IMR-90 (cell line): Measurements from ENCODE around the gene RXYLT1. TPM values are rescaled to one million over a fixed set of nuclear protein-coding genes. Genes with fewer than 3 reads are reported as not detected.

Experiments used
- ATAC-seq: fragments of 200-7000 bp; cut with Tn5 transposase; 2 replicates; pipeline ENCODE4 v1.9.1; 2020; ENCODE audit warnings: low read depth, mild to moderate bottlenecking, moderate library complexity
- BruUV-seq: library from RNA; stranded (reverse); fragments of 400-500 nt; replicated peaks from 2 replicates; lab custom pipeline; 2021; lab: Mats Ljungman, UMichigan
- CTCF ChIA-PET: fragments of 300-600 bp; formaldehyde crosslinking; extraction: SDS; loops from one replicate; lab custom pipeline; 2021; ENCODE audit warnings: antibody characterized with exemption; lab: Yijun Ruan, JAX
- POLR2A ChIA-PET: fragments of 300-600 bp; sonication (Branson Sonifier 250); formaldehyde crosslinking; loops from one replicate; lab custom pipeline; 2022; ENCODE audit warnings: antibody characterized with exemption; ENCODE audit not compliant: unreplicated experiment; lab: Charles Lee
- DNase-seq: peaks from one replicate; pipeline ENCODE4 v3.0.0; 2013
- H2AFZ ChIP-seq: replicated peaks from 2 replicates; pipeline ENCODE3; 2013; ENCODE audit warnings: low read length, mild to moderate bottlenecking; ENCODE audit not compliant: poor library complexity
- H2AK5ac ChIP-seq: 2 replicates; pipeline ENCODE4 v1.6.1; 2013; ENCODE audit warnings: low read depth, low read length, inconsistent platforms
- H2AK9ac ChIP-seq: replicated peaks from 2 replicates; pipeline ENCODE3; 2013; ENCODE audit warnings: mild to moderate bottlenecking, low read depth, low read length, moderate library complexity; ENCODE audit not compliant: poor library complexity
- H2BK120ac ChIP-seq: 2 replicates; pipeline ENCODE4 v1.6.1; 2013; ENCODE audit warnings: low read depth, low read length, inconsistent platforms
- H2BK15ac ChIP-seq: 3 replicates; pipeline ENCODE4 v1.6.1; 2013; ENCODE audit warnings: low read depth, low read length, inconsistent platforms
- H2BK20ac ChIP-seq: 2 replicates; pipeline ENCODE4 v1.6.1; 2013; ENCODE audit warnings: low read depth, mild to moderate bottlenecking, inconsistent platforms, low read length, moderate library complexity
- H2BK5ac ChIP-seq: 2 replicates; pipeline ENCODE4 v1.6.1; 2013; ENCODE audit warnings: mild to moderate bottlenecking, low read depth, low read length, inconsistent platforms; ENCODE audit not compliant: poor library complexity, severe bottlenecking
- H3K14ac ChIP-seq: replicated peaks from 2 replicates; pipeline ENCODE4 v1.6.1; 2013; ENCODE audit warnings: low read depth, low read length, inconsistent platforms
- H3K18ac ChIP-seq: 2 replicates; pipeline ENCODE4 v1.6.1; 2013; ENCODE audit warnings: low read depth, low read length, control low read depth
- H3K23ac ChIP-seq: 2 replicates; pipeline ENCODE4 v1.6.1; 2013; ENCODE audit warnings: low read depth, low read length, inconsistent platforms
- H3K27ac ChIP-seq: 2 replicates; pipeline ENCODE4 v1.5.1; 2013; ENCODE audit warnings: mild to moderate bottlenecking, control low read depth, low read length; ENCODE audit not compliant: insufficient read depth
- H3K27me3 ChIP-seq: 2 replicates; pipeline ENCODE4 v1.6.1; 2013; ENCODE audit warnings: low read length; ENCODE audit not compliant: control insufficient read depth, insufficient read depth
- H3K36me3 ChIP-seq: 2 replicates; pipeline ENCODE4 v1.6.1; 2013; ENCODE audit warnings: low read length, mixed read lengths; ENCODE audit not compliant: control insufficient read depth, insufficient read depth
- H3K4ac ChIP-seq: 2 replicates; pipeline ENCODE4 v1.6.1; 2013; ENCODE audit warnings: low read depth, low read length, inconsistent platforms
- H3K4me1 ChIP-seq: 2 replicates; pipeline ENCODE4 v1.6.1; 2013; ENCODE audit warnings: low read length, mixed read lengths; ENCODE audit not compliant: control insufficient read depth, insufficient read depth
- H3K4me2 ChIP-seq: 2 replicates; pipeline ENCODE4 v1.6.1; 2013; ENCODE audit warnings: low read depth, mild to moderate bottlenecking, control low read depth, low read length, moderate library complexity
- H3K4me3 ChIP-seq: 2 replicates; pipeline ENCODE4 v1.5.1; 2013; ENCODE audit warnings: low read depth, mild to moderate bottlenecking, control low read depth, low read length, moderate library complexity; ENCODE audit not compliant: insufficient read depth
- H3K56ac ChIP-seq: 2 replicates; pipeline ENCODE4 v1.6.1; 2013; ENCODE audit warnings: low read length, inconsistent platforms; ENCODE audit not compliant: insufficient read depth; ENCODE audit errors: extremely low read depth
- H3K79me1 ChIP-seq, 2 experiments: 2 replicates each; pipeline ENCODE4 v1.6.1; 2013; ENCODE audit warnings: low read length in 2 of 2, inconsistent platforms in 1 of 2, low read depth in 1 of 2
- H3K9ac ChIP-seq: 2 replicates; pipeline ENCODE4 v1.6.1; 2013; ENCODE audit warnings: low read depth, low read length, control low read depth
- H3K9me1 ChIP-seq: 2 replicates; pipeline ENCODE4 v1.6.1; 2013; ENCODE audit warnings: low read length, inconsistent platforms; ENCODE audit not compliant: insufficient read depth
- H3K9me3 ChIP-seq: 2 replicates; pipeline ENCODE4 v1.6.1; 2013; ENCODE audit warnings: low read length; ENCODE audit not compliant: control insufficient read depth, insufficient read depth
- H4K20me1 ChIP-seq: 2 replicates; pipeline ENCODE4 v1.6.1; 2013; ENCODE audit warnings: low read length, inconsistent platforms; ENCODE audit not compliant: insufficient read depth
- H4K5ac ChIP-seq: 2 replicates; pipeline ENCODE4 v1.6.1; 2013; ENCODE audit warnings: mild to moderate bottlenecking, low read depth, low read length, control low read depth
- H4K8ac ChIP-seq, 2 experiments: 2 replicates each; pipeline ENCODE4 v1.6.1; 2013; ENCODE audit warnings: low read depth in 2 of 2, low read length in 2 of 2, control low read depth in 1 of 2, inconsistent platforms in 1 of 2
- H4K91ac ChIP-seq: 2 replicates; pipeline ENCODE4 v1.6.1; 2013; ENCODE audit warnings: low read depth, low read length, inconsistent platforms; ENCODE audit not compliant: insufficient read depth
- BHLHE40 ChIP-seq: fragments of 150-350 bp; IDR thresholded peaks from 2 replicates; pipeline ENCODE4 v1.6.1; 2016; ENCODE audit warnings: mild to moderate bottlenecking, low read depth, low read length
- CEBPB ChIP-seq: IDR thresholded peaks from 2 replicates; pipeline ENCODE4 v1.6.1; 2012; ENCODE audit warnings: low read depth, low read length, improper control_type of control experiment
- CHD1 ChIP-seq: IDR thresholded peaks from 2 replicates; pipeline ENCODE4 v1.6.1; 2012; ENCODE audit warnings: low read depth, low read length, improper control_type of control experiment
- FOS ChIP-seq: fragments of 150-350 bp; IDR thresholded peaks from 2 replicates; pipeline ENCODE4 v1.6.1; 2016; ENCODE audit warnings: low read depth, low read length
- MAFK ChIP-seq: IDR thresholded peaks from 2 replicates; pipeline ENCODE4 v1.6.1; 2012; ENCODE audit warnings: low read depth, low read length, improper control_type of control experiment
- MAZ ChIP-seq: IDR thresholded peaks from 2 replicates; pipeline ENCODE4 v1.6.1; 2012; ENCODE audit warnings: low read depth, mild to moderate bottlenecking, low read length, improper control_type of control experiment, moderate library complexity, borderline replicate concordance
- MXI1 ChIP-seq: IDR thresholded peaks from 2 replicates; pipeline ENCODE4 v1.6.1; 2012; ENCODE audit warnings: low read depth, mild to moderate bottlenecking, low read length, moderate library complexity, borderline replicate concordance
- NFE2L2 ChIP-seq: fragments of 150-350 bp; IDR thresholded peaks from 2 replicates; pipeline ENCODE4 v1.6.1; 2016; ENCODE audit warnings: low read depth, mild to moderate bottlenecking, low read length
- POLR2A ChIP-seq: IDR thresholded peaks from 2 replicates; pipeline ENCODE4 v1.6.1; 2012; ENCODE audit warnings: mild to moderate bottlenecking, low read depth, low read length
- RAD21 ChIP-seq: IDR thresholded peaks from 2 replicates; pipeline ENCODE4 v1.6.1; 2012; ENCODE audit warnings: low read length, improper control_type of control experiment
- RCOR1 ChIP-seq: IDR thresholded peaks from 2 replicates; pipeline ENCODE4 v1.6.1; 2012; ENCODE audit warnings: mild to moderate bottlenecking, low read length, improper control_type of control experiment; ENCODE audit not compliant: insufficient replicate concordance
- RFX5 ChIP-seq: IDR thresholded peaks from 2 replicates; pipeline ENCODE4 v1.8.0; 2012; ENCODE audit warnings: low read depth, mild to moderate bottlenecking, low read length, moderate library complexity
- SMC3 ChIP-seq: fragments of 150-350 bp; IDR thresholded peaks from 2 replicates; pipeline ENCODE4 v1.6.1; 2016; ENCODE audit warnings: low read depth, mild to moderate bottlenecking, antibody characterized with exemption, low read length, moderate library complexity
- WGBS, 2 experiments: methylation state at CpG; one replicate each; pipeline versions ENCODE4 v1.1.5 to v1.1.7; 2013; ENCODE audit warnings: missing lambda C conversion rate in 2 of 2; ENCODE audit not compliant: insufficient read length in 1 of 2; ENCODE audit errors: extremely low coverage in 2 of 2; 5-methylcytosine and 5-hydroxymethylcytosine counted together
- dilution Hi-C: fragments of 300-500 bp; cut with HindIII; formaldehyde crosslinking; loops from one replicate; pipeline ENCODE4 v1.14.3; 2018; ENCODE audit warnings: low sequenced_read_pairs; ENCODE audit not compliant: unreplicated experiment
- in situ Hi-C: fragments of 300-500 bp; cut with MboI; formaldehyde crosslinking; loops from 3 replicates; pipeline ENCODE4 v1.14.3; 2019; ENCODE audit warnings: low sequenced_read_pairs, inconsistent platforms, mixed read lengths
- intact Hi-C: fragments of 100-400 bp; cut with micrococcal nuclease; formaldehyde crosslinking; loops from 2 replicates; pipeline ENCODE4 v1.10.0; 2022
- polyA plus RNA-seq, 3 experiments: library from polyadenylated mRNA; depleted of rRNA; stranded (reverse); fragments of >200 nt; gene quantifications; 2 replicates each; pipeline ENCODE4 v1.2.3, GENCODE V29; 2012; ENCODE audit warnings: low replicate concordance in 1 of 3
- total RNA-seq: library from RNA; depleted of rRNA; stranded (reverse); fragments of >200 nt; gene quantifications from 2 replicates; pipeline ENCODE4 v1.2.3, GENCODE V29; 2012
- TF ChIP-seq, protein P1 (sequence below): fragments of 150-350 bp; IDR thresholded peaks from 2 replicates; pipeline ENCODE4 v1.6.1; 2017; ENCODE audit warnings: mild to moderate bottlenecking, antibody characterized with exemption, low read length, low read depth
- TF ChIP-seq, protein P2 (sequence below): conservative IDR thresholded peaks from 2 replicates; pipeline ENCODE4 v1.5.1; 2012; ENCODE audit warnings: mild to moderate bottlenecking, low read depth, low read length, improper control_type of control experiment
- TF ChIP-seq, protein P3 (sequence below): fragments of 150-350 bp; IDR thresholded peaks from 2 replicates; pipeline ENCODE4 v1.6.1; 2016; ENCODE audit warnings: low read depth, mild to moderate bottlenecking, low read length, moderate library complexity, borderline replicate concordance

The RXYLT1 gene
- total and polyA plus RNA-seq, 2 of the 4 experiments (the other 2 are of a cell fraction) = 9.0 to 9.5 TPM

DNA sequence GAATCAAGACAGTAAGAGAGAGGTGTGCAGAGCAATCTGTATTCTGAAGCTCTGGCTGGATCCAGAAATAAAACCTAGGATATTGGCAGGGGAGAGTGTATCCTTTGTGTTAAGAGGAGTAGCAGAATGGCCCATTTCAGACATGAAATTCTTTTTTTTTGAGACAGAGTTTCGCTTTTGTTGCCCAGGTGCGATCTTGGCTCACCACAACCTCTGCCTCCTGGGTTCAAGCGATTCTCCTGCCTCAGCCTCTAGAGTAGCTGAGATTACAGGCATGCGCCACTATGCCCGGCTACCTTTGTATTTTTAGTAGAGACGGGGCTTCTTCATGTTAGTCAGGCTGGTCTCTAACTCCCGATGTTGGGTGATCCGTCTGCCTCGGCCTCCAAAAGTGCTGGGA lies 58.7 kb downstream of the RXYLT1 start:
- Histone ChIP-seq H2BK5ac (no peak overlapping the region), H4K91ac (no peak overlapping the region), H4K20me1 (no peaks in the 10 kb centered on the region), H3K4ac (no peak overlapping the region), H4K8ac (no peak overlapping the region), H3K4me2 (no peak overlapping the region), H2AK5ac (no peak overlapping the region), H2BK120ac (no peak overlapping the region), H2BK20ac (no peak overlapping the region), H3K9ac (no peak overlapping the region), H3K56ac (no peak overlapping the region), H3K14ac (no peak overlapping the region), H3K18ac (no peak overlapping the region), H4K5ac (no peak overlapping the region), H3K27me3 (no peaks in the 10 kb centered on the region), H3K23ac (no peak overlapping the region), H3K9me1 (peaks cover 2% of the 10 kb centered on the region; the same call in 1 of the 2 replicates), H3K79me1 (peaks cover 0 to 4% of the 10 kb centered on the region in 2 experiments; a peak in 2 of 4 replicates), H2AFZ (no peak overlapping the region), H2AK9ac (no peak overlapping the region), H2BK15ac (no peak overlapping the region), H3K9me3 (no peaks in the 10 kb centered on the region), H3K36me3 (no peaks in the 10 kb centered on the region), H3K4me3 (no peak overlapping the region), H3K27ac (no peak overlapping the region), H3K4me1 (no peaks in the 10 kb centered on the region)
- TF ChIP-seq, protein P1, sequence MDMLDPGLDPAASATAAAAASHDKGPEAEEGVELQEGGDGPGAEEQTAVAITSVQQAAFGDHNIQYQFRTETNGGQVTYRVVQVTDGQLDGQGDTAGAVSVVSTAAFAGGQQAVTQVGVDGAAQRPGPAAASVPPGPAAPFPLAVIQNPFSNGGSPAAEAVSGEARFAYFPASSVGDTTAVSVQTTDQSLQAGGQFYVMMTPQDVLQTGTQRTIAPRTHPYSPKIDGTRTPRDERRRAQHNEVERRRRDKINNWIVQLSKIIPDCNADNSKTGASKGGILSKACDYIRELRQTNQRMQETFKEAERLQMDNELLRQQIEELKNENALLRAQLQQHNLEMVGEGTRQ = no peak
- TF ChIP-seq MXI1 = no peak
- no peak for TF ChIP-seq RAD21
- TF ChIP-seq POLR2A = no peak
- no peak for TF ChIP-seq RCOR1
- TF ChIP-seq CEBPB = no peak
- no peak for TF ChIP-seq NFE2L2
- no peak for TF ChIP-seq RFX5
- no peak for TF ChIP-seq FOS
- TF ChIP-seq, protein P2, sequence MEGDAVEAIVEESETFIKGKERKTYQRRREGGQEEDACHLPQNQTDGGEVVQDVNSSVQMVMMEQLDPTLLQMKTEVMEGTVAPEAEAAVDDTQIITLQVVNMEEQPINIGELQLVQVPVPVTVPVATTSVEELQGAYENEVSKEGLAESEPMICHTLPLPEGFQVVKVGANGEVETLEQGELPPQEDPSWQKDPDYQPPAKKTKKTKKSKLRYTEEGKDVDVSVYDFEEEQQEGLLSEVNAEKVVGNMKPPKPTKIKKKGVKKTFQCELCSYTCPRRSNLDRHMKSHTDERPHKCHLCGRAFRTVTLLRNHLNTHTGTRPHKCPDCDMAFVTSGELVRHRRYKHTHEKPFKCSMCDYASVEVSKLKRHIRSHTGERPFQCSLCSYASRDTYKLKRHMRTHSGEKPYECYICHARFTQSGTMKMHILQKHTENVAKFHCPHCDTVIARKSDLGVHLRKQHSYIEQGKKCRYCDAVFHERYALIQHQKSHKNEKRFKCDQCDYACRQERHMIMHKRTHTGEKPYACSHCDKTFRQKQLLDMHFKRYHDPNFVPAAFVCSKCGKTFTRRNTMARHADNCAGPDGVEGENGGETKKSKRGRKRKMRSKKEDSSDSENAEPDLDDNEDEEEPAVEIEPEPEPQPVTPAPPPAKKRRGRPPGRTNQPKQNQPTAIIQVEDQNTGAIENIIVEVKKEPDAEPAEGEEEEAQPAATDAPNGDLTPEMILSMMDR = no peak
- TF ChIP-seq, protein P3, sequence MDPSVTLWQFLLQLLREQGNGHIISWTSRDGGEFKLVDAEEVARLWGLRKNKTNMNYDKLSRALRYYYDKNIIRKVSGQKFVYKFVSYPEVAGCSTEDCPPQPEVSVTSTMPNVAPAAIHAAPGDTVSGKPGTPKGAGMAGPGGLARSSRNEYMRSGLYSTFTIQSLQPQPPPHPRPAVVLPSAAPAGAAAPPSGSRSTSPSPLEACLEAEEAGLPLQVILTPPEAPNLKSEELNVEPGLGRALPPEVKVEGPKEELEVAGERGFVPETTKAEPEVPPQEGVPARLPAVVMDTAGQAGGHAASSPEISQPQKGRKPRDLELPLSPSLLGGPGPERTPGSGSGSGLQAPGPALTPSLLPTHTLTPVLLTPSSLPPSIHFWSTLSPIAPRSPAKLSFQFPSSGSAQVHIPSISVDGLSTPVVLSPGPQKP = no peak
- TF ChIP-seq BHLHE40 = no peak
- no peak for TF ChIP-seq MAFK
- TF ChIP-seq CHD1 = no peak
- no peak for TF ChIP-seq MAZ
- no peak for TF ChIP-seq SMC3
- in situ Hi-C loops (no loop called here), dilution Hi-C loops (loop anchor here (25.0 kb wide), 1 partner anchor 424 kb away; no protein-coding TSS in a partner anchor), intact Hi-C loops (no loop called here)
- no peak for DNase-seq
- ChIA-PET CTCF (no interaction called here), POLR2A (no interaction called here)
- no TSS peak for BruUV-seq
- 93% methylated on average over 5 of the region's 9 CpGs; no CpG with 5 or more reads in 1 of the 2 experiments for WGBS, 2 experiments
- no peak for ATAC-seq
